GM15510 (cell line): ENCODE measurements around the gene CYP1A1.

Experiments
- POLR2A ChIP-seq: IDR thresholded peaks from 3 replicates; pipeline ENCODE4 v1.6.1; 2011; ENCODE audit warnings: borderline replicate concordance; ENCODE audit not compliant: insufficient read length; ENCODE audit errors: extremely low read depth

CYP1A1 gene

DNA sequence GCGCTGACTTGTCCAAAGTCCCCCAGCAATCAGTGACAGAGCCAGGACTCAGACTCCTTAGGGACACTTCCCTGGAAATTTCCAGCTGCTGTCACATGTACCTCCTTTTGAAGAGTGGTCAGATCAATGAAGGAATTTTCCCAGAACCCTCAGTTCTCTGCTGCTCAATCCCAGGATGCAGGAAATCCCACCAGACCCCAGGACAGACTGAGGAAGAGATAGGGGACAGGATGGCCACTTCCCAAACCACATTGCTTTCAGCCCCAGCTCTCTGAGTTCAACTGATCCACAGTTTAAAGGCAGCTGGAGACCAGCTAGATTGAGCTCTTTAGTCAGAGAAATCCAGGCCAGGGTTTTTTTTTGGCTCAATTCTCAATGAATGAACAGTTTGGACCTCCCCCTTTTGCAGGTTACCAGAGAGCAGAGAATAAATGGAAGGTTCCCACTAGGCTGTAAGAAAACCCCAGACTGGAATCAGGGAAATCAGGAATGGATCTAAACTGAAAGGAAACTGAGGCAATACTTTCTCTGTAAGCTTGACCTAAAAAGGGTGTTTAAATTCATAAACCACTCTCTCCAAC, 1.5 kb downstream of the CYP1A1 start:
- TF ChIP-seq POLR2A, result no peak

DNA sequence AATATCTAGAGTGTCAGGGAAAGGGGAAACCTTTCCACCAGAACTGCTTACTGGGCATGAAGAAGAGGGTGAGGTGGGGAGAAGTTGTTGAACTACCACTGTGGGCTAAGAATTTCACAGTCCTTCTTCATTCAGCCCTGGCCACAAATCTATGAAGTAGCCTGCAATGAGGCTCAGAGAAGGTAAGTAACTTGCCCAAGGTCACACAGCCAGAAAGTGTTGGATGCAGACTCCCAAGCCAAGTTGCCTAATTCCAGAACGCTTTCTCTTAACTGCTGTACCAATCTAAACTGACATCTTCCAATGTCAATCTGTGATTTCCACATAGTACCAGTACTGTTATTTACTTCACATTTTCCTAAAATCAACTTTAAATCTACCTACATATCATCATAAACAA, 2.1 kb downstream of the CYP1A1 start:
- TF ChIP-seq POLR2A, result no peak

DNA sequence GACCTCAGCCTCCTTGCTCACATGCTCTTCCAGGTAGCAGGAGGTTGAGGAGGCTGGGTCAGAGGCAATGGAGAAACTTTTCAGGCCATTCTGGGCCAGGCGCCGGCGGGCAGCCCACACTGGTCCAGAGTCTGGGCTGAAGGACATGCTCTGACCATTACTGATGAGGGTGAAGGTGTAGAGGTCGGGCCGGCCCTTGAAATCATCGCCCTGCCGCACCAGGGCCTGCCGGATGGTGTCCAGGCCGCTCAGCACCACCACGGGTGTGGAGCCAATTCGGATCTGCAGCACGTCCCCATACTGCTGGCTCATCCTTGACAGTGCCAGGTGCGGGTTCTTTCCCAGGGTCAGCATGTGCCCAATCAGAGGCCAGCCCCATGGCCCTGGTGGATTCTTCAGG, 2.7 kb downstream of the CYP1A1 start:
- no peak for TF ChIP-seq POLR2A

DNA sequence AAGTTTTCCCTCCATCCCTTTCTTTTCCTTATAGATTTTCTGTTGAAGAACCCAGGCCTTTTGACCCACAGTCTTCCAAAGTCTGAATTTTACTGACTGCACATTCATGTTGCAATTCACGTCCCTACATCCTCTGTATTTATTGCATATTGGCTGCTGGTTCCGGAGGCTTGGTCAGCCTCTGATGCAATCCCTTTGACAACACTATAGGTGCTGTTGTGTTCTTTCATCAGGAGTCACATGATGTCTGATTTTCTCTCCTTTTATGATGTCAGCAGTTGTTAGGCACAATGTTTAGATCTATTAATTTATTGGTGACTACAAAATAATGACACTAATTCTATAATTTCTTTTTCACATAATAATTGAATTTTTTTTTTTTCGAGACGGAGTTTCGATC, 8.7 kb downstream of the CYP1A1 start:
- TF ChIP-seq POLR2A, result no peak

DNA sequence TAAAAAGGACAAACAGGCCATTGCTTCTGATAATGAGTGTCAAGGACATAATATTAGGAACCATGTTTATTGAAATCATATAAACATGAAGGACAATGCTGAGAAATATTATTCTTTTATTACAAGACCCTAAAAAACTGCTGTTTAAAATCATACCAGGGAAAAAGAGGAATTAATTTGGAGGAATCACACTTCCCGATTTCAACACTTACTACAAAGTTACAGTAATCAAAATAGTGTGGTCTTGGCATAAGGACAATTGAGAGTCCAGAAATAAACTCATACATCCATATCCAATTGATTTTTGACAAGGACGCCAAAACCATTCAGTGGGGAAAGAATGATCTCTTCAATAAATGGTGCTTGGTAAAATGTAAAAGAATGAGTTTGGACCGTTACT, 13.0 kb downstream of the CYP1A1 start:
- no peak for TF ChIP-seq POLR2A

DNA sequence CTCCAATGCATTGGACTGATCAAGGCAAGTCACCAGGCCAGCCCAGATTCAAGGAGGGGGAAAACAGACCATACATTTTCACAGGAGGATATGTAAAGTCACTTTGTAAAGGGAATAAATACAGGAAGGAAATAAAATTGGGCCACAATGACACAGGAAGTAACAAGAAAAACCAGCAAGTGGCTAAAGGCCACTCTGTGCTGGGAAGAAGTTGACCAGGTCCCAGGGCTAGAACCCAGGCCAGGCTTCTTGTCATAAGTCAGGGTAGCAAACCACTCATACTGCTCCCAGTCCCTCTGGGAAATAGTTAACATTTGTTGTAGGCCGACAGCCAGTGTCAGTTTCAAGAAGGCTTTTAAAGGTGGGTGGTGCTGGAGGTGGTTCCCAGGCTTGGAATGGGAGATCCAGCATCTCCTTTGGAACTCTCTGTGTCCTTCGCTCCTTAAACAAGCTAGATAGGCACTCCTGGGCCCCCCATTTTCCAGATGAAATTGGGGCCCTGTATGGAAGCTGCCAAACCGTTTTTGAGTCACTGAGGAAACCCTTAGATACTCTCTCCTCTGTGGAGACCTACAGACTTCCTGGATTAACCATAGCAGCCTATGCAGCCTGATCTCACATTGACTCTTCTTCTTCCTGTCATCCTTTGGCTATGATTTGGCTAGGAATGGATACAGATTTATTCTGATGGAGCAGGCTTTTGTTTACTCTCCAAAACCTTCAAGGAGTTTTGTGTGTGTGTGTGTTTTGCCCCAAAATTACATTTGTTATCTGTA, 14.8 kb downstream of the CYP1A1 start:
- no peak for TF ChIP-seq POLR2A

DNA sequence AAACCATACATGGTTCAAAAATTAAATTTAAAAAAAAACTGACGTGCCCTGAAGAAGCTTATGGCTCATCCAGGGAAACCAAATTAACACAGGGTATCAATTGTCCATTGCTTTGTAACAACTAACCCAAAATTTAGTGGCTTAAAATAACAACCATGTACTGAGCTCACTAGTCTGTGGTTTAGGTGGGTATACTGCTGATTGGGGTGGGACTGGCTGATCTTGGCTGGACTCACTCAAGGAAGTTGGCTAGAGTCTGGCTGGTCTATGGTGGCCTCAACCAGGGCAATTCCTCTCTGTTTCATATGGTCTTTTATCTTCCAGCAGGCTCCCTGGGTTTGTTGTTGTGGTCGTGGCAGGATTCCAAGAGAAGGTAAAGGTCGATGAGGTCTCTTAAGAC, 15.4 kb downstream of the CYP1A1 start:
- TF ChIP-seq POLR2A, result no peak

DNA sequence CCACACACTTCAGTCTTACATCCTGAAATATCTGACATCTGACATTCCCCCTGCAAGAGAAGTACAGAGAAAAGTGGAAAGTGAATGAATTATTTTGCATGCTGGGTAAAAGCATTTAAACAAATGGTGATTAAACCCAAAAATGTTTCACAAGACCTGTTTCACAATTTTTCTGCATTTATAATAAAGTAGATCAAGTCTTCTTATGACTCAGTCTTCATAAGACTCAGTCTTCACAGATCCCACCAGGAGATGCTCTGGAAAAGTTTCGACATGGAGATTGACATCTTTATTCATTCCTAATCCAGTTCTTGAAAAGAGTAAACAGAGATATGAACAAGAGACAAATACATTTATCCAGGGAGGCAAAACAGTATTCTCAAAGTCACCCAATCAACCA, 16.3 kb downstream of the CYP1A1 start:
- no peak for TF ChIP-seq POLR2A

DNA sequence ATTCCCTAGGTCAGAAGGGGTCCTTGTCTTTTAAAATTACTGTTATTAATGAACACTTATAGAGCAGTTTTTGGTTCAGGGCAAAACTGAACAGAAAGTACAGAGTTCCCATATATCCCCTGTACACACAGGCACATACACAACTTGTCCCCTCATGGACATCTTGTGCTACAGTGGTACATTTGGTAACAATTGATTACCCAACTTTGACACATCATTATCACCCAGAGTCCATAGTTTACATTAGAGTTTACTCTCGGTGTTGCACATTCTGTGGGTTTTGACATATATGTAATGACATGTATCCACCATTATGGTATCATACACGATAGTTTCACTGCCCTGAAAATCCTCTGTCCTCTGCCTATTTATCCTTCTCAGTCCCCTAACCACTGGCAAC, 28.5 kb downstream of the CYP1A1 start:
- TF ChIP-seq POLR2A, result no peak

DNA sequence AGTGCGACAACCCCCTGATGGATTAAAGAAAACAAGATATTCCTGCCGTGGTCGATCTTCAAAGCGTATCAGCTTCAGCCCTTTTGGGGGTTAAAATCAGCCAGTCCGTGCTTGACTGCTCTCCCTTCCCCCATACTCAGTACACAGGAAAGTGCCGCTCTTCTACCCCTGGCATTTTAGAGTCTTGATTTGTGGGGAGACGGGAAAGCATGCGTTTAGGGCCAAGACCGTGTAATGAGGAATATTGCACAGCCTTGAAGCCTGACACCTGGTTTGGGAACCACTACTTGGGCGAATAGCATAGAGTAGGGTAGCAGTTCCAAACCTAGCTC, 29.0 kb downstream of the CYP1A1 start:
- TF ChIP-seq POLR2A, result no peak

DNA sequence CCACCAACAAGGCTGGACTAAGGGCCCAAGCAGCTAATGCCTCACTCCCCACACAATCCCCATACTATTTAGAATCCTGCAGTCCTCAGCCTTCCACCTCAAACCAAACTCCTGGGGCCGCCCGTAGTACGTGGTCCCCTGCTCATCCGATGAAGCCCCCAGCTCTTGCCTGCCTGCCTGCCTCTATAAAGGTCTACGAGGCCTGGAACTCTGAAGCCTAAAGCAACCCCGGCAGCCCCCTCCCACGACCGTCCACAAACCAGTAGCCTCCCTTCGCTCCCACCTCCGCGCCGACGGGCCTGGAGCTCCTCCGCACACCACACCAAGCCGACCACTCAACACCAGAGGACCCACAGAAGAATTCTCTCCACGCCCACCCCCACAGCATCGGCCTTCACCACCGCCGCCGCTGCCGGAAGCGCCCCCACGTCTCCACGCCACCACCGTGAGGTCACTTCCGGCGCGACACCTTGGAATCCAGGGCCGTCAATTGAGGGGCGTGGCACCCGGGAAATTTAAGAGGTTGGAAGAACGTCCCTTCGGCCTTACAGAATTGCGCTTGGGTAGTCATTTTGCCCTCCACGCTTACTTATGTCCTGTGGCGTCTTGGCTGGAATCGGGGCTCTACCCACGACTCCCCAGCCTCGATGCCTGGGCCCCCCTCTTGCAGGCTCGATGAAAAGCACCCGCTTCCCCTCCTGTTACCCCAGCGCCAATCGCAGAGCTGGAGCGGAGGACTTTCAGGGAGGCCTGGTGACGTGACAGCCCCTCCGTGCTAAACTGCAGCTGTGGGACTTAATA, 29.5 kb downstream of the CYP1A1 start, which contains the start of gene EDC3:
TSS of gene EDC3 (minus strand) at position 428 of the 801 bp plus-strand sequence. CDS start 20,900 bp downstream, outside the sequence.
- TF ChIP-seq POLR2A, result peak; percentile 71

DNA sequence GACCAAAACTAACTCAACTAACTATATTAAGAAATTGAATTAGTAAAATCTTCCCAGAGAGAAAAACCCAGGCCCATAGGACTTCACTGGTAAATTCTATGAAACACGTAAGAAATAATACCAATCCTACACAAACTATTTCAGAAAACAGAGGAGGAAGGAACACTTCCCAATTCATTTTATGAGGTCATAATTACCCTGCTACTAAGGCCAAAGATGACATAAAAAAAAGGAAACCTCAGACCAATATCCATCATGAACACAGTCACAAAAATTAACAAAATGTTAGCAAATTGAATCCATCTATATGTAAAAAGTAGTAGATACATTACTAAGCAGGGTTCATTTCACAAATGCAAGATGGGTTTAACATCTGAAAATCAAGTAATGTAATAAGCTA, 33.0 kb downstream of the CYP1A1 start:
- no peak for TF ChIP-seq POLR2A

DNA sequence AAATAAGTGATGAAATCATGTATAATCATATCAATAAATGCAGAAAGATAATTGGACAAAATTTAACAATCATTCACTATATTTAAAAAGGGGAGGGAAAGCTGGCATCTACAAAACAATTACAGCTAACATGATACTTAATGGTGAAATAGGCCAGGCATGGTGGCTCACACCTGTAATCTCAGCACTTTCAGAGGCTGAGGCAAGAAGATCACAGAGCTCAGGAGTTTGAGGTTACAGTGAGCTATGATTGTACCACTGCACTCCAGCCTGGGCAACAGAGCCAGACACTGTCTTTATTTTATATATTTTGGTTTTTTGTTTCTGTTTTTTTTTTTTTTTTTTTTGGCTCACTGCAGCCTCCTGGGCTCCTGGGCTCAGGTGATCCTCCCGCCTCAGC, 41.6 kb downstream of the CYP1A1 start:
- TF ChIP-seq POLR2A, result no peak

DNA sequence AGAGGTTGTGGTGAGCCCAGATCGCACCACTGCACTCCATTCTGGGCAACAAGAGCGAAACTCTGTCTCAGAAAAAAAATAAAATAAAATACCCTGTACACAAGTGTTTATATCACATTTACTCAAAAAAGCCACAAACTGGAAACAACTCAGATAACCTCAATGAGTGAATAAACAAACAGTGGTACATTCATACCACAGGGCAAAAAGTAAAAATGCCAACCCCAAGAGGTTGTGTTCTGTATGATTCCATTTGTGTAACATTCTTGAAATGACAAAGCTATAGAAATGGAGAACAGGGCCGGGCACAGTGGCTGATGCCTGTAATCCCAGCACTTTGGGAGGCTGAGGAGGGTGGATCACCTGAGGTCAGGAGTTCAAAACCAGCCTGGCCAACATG, 42.4 kb downstream of the CYP1A1 start:
- TF ChIP-seq POLR2A, result no peak

DNA sequence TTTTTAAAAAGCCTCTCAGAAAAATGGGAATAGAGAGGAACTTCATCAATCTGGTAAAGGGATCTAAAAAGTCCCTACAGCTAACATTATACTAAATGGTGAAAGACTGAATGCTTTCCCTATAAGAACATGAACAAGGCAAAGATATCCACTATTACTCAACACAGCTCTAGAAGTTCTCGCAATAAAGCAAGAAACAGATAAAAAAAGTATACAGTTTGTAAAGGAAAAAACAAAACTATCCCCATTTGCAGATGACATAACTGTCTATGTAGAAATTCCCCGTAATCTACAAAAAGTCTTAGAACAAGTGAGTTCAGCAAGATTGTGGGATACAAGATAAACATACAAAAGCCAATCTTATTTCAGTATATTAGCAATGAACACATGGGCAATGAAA, 44.9 kb downstream of the CYP1A1 start:
- TF ChIP-seq POLR2A, result no peak

DNA sequence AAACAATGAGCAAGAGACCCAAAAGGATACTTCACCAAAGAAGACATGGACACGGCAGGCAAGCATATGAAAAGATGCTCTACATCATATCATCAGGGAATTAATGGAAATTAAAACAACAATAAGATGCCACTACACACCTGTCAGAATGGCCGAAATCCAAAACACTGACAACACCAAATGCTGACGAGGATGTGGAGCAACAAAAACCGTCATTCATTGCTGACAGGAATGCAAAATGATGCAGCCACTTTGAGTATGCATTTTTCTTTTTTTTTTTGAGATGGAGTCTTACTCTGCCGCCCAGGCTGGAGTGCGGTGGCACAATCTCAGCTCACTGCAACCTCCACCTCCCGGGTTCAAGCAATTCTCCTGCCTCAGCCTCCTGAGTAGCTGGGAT, 48.5 kb downstream of the CYP1A1 start:
- TF ChIP-seq POLR2A, result no peak
